Activated CD4-positive, alpha-beta T cell treated with anti-CD3 and anti-CD28 coated beads, Interleukin-2, amount 10 ng/mL, durations not matched to agents 7 days and 5 days (primary cell): ENCODE data around the gene IFNGR1. TPM values are rescaled to one million over a fixed set of nuclear protein-coding genes. Genes with fewer than 3 reads are reported as not detected.

ENCODE experiments used
- CTCF ChIA-PET: fragments of 350-600 bp; sonication (Branson Sonifier 250); formaldehyde crosslinking; loops from one replicate; lab custom pipeline; 2021; ENCODE audit warnings: antibody characterized with exemption; lab: Charles Lee
- POLR2A ChIA-PET: fragments of 350-600 bp; sonication (Branson Sonifier 250); formaldehyde crosslinking; loops from one replicate; lab custom pipeline; 2021; ENCODE audit warnings: antibody characterized with exemption; lab: Charles Lee
- DNase-seq: peaks from one replicate; pipeline ENCODE4 v3.0.0-alpha.2; 2020
- H3K27ac Mint-ChIP-seq: one replicate; pipeline ENCODE4 v1.8.0; 2021; ENCODE audit warnings: mild to moderate bottlenecking, moderate library complexity, mixed read lengths
- H3K27me3 Mint-ChIP-seq: one replicate; pipeline ENCODE4 v1.8.0; 2021; ENCODE audit warnings: mixed read lengths
- H3K36me3 Mint-ChIP-seq: one replicate; pipeline ENCODE4 v1.8.0; 2021; ENCODE audit warnings: low read depth, mixed read lengths
- H3K4me1 Mint-ChIP-seq: one replicate; pipeline ENCODE4 v1.8.0; 2021; ENCODE audit warnings: mixed read lengths
- H3K4me3 Mint-ChIP-seq: one replicate; pipeline ENCODE4 v1.8.0; 2021; ENCODE audit warnings: mild to moderate bottlenecking, moderate library complexity, mixed read lengths
- H3K9me3 Mint-ChIP-seq: one replicate; pipeline ENCODE4 v1.8.0; 2021; ENCODE audit warnings: mixed read lengths
- total RNA-seq, 2 experiments: library from RNA; stranded (reverse); gene quantifications; one replicate each; pipeline ENCODE4 v1.2.3, GENCODE V29; 2021

IFNGR1 gene
- total RNA-seq, 2 experiments from 2014 or later, result 18.7 to 21.1 TPM

- POLR2A ChIA-PET, result no interaction called here
- DNase-seq, result no peak
- H3K4me3 Mint-ChIP-seq, result no peak overlapping the region
- CTCF ChIA-PET, result interaction anchor here (0.9 to 2.1 kb wide), 4 partner anchors 10 to 31 kb away, joined by 3 to 6 read pairs (median 3); no protein-coding TSS in a partner anchor
- peaks cover 56% of the 10 kb centered on the region for H3K4me1 Mint-ChIP-seq
- no peaks in the 10 kb centered on the region for H3K36me3 Mint-ChIP-seq
- no peak overlapping the region for H3K27ac Mint-ChIP-seq
- peaks cover 2% of the 10 kb centered on the region for H3K27me3 Mint-ChIP-seq
- peaks cover 3% of the 10 kb centered on the region for H3K9me3 Mint-ChIP-seq
These were observed 12.7 kb upstream of the IFNGR1 start for GRCh38 chr6:137231895-137232294.

GRCh38 chr6:137230956-137231555 lies 11.9 kb upstream of the IFNGR1 start:
- Mint-ChIP-seq H3K27me3 (peaks cover 2% of the 10 kb centered on the region), H3K4me3 (no peak overlapping the region), H3K9me3 (peaks cover 3% of the 10 kb centered on the region), H3K27ac (no peak overlapping the region), H3K4me1 (peaks cover 56% of the 10 kb centered on the region), H3K36me3 (no peaks in the 10 kb centered on the region)
- CTCF ChIA-PET, result interaction anchor here (0.9 to 2.1 kb wide), 3 partner anchors 9 to 31 kb away, joined by 3 to 6 read pairs (median 3); no protein-coding TSS in a partner anchor
- POLR2A ChIA-PET, result no interaction called here
- no peak for DNase-seq

- CTCF ChIA-PET, result interaction anchor here (2.1 kb wide), 1 partner anchor 10 kb away, joined by 6 read pairs; no protein-coding TSS in a partner anchor
- no peak overlapping the region for H3K4me3 Mint-ChIP-seq
These were observed 11.4 kb upstream of the IFNGR1 start for GRCh38 chr6:137230547-137230946.

GRCh38 chr6:137229075-137229759 lies 10.0 kb upstream of the IFNGR1 start:
- H3K4me1 Mint-ChIP-seq, result peaks cover 56% of the 10 kb centered on the region
- POLR2A ChIA-PET, result no interaction called here

More at GRCh38 chr6:137230547-137230946, 11.4 kb upstream of the IFNGR1 start:
- DNase-seq, result no peak
- Mint-ChIP-seq H3K36me3 (no peaks in the 10 kb centered on the region), H3K9me3 (peaks cover 3% of the 10 kb centered on the region), H3K4me1 (peaks cover 56% of the 10 kb centered on the region), H3K27me3 (peaks cover 2% of the 10 kb centered on the region), H3K27ac (no peak overlapping the region)
- POLR2A ChIA-PET, result no interaction called here

GRCh38 chr6:137227871-137228302 lies 8.7 kb upstream of the IFNGR1 start:
- CTCF ChIA-PET, result interaction anchor here (0.8 kb wide), 1 partner anchor 15 kb away, joined by 3 read pairs; no protein-coding TSS in a partner anchor
- Mint-ChIP-seq H3K4me3 (no peak overlapping the region), H3K9me3 (peaks cover 3% of the 10 kb centered on the region), H3K27ac (no peak overlapping the region), H3K27me3 (peaks cover 2% of the 10 kb centered on the region), H3K36me3 (peaks cover 3% of the 10 kb centered on the region), H3K4me1 (peaks cover 57% of the 10 kb centered on the region)
- POLR2A ChIA-PET, result no interaction called here
- DNase-seq, result no peak

More at GRCh38 chr6:137229075-137229759, 10.0 kb upstream of the IFNGR1 start:
- Mint-ChIP-seq H3K27me3 (peaks cover 2% of the 10 kb centered on the region), H3K36me3 (peaks cover 1% of the 10 kb centered on the region), H3K4me3 (no peak overlapping the region), H3K9me3 (peaks cover under 1% of the 10 kb centered on the region), H3K27ac (no peak overlapping the region)
- no peak for DNase-seq
- CTCF ChIA-PET, result no interaction called here

GRCh38 chr6:137226697-137227096 lies 7.5 kb upstream of the IFNGR1 start:
- ChIA-PET POLR2A (no interaction called here), CTCF (interaction anchor here (0.9 kb wide), 1 partner anchor 69 kb away, joined by 3 read pairs; no protein-coding TSS in a partner anchor)
- Mint-ChIP-seq H3K27me3 (peaks cover 2% of the 10 kb centered on the region), H3K9me3 (peaks cover 3% of the 10 kb centered on the region), H3K27ac (no peak overlapping the region), H3K36me3 (peaks cover 3% of the 10 kb centered on the region), H3K4me3 (no peak overlapping the region), H3K4me1 (peaks cover 51% of the 10 kb centered on the region)
- no peak for DNase-seq

GRCh38 chr6:137224799-137225198 lies 5.6 kb upstream of the IFNGR1 start:
- no peak for DNase-seq
- POLR2A ChIA-PET, result no interaction called here
- CTCF ChIA-PET, result no interaction called here
- H3K27ac Mint-ChIP-seq, result no peak overlapping the region
- H3K36me3 Mint-ChIP-seq, result peaks cover 3% of the 10 kb centered on the region
- H3K27me3 Mint-ChIP-seq, result peaks cover 2% of the 10 kb centered on the region
- H3K4me3 Mint-ChIP-seq, result no peak overlapping the region
- peaks cover 3% of the 10 kb centered on the region for H3K9me3 Mint-ChIP-seq
- peaks cover 44% of the 10 kb centered on the region for H3K4me1 Mint-ChIP-seq

- no peak for DNase-seq
- H3K4me1 Mint-ChIP-seq, result peaks cover 51% of the 10 kb centered on the region
- H3K4me3 Mint-ChIP-seq, result no peak overlapping the region
- ChIA-PET CTCF (interaction anchor here (0.6 to 0.7 kb wide), 2 partner anchors 103 to 298 kb away, joined by 3 to 5 read pairs; no protein-coding TSS in a partner anchor), POLR2A (no interaction called here)
- peaks cover 5% of the 10 kb centered on the region for H3K36me3 Mint-ChIP-seq
- no peaks in the 10 kb centered on the region for H3K27me3 Mint-ChIP-seq
- H3K27ac Mint-ChIP-seq, result no peak overlapping the region
- peaks cover 3% of the 10 kb centered on the region for H3K9me3 Mint-ChIP-seq
These were observed 4.4 kb upstream of the IFNGR1 start for GRCh38 chr6:137223370-137224131.

GRCh38 chr6:137222381-137222780 lies 3.2 kb upstream of the IFNGR1 start:
- Mint-ChIP-seq H3K9me3 (peaks cover 3% of the 10 kb centered on the region), H3K36me3 (peaks cover 9% of the 10 kb centered on the region), H3K27ac (no peak overlapping the region), H3K4me1 (peaks cover 53% of the 10 kb centered on the region), H3K4me3 (no peak overlapping the region), H3K27me3 (no peaks in the 10 kb centered on the region)
- ChIA-PET CTCF (interaction anchor here (0.7 to 0.9 kb wide), 2 partner anchors 9 to 77 kb away, joined by 3 read pairs; no protein-coding TSS in a partner anchor), POLR2A (no interaction called here)
- no peak for DNase-seq

GRCh38 chr6:137219664-137220252 lies 573 bp upstream of the IFNGR1 start:
- peak overlapping the region; percentile 100 for H3K4me3 Mint-ChIP-seq
- H3K36me3 Mint-ChIP-seq, result peaks cover 12% of the 10 kb centered on the region
- ChIA-PET CTCF (interaction anchor here (0.6 to 1.8 kb wide), 2 partner anchors 12 to 513 kb away, joined by 3 to 6 read pairs; no protein-coding TSS in a partner anchor), POLR2A (interaction anchor here (0.6 kb wide), 1 partner anchor 42 kb away, joined by 3 read pairs; no protein-coding TSS in a partner anchor)
- H3K27me3 Mint-ChIP-seq, result no peaks in the 10 kb centered on the region
- peaks cover 3% of the 10 kb centered on the region for H3K9me3 Mint-ChIP-seq
- H3K27ac Mint-ChIP-seq, result peak overlapping the region; percentile 92
- peaks cover 54% of the 10 kb centered on the region for H3K4me1 Mint-ChIP-seq
- no peak for DNase-seq

GRCh38 chr6:137218473-137218916 lies 690 bp downstream of the IFNGR1 start:
- H3K4me3 Mint-ChIP-seq, result peak overlapping the region; percentile 100
- CTCF ChIA-PET, result no interaction called here
- POLR2A ChIA-PET, result no interaction called here
- H3K4me1 Mint-ChIP-seq, result peaks cover 53% of the 10 kb centered on the region
- H3K27me3 Mint-ChIP-seq, result no peaks in the 10 kb centered on the region
- DNase-seq, result peak; percentile 52
- H3K36me3 Mint-ChIP-seq, result peaks cover 12% of the 10 kb centered on the region
- H3K27ac Mint-ChIP-seq, result peak overlapping the region; percentile 100
- H3K9me3 Mint-ChIP-seq, result no peaks in the 10 kb centered on the region
